HL-60 (cell line): ENCODE data around the gene IMPG2.

ENCODE experiments used
- DNase-seq, 2 experiments: peaks; one replicate each; pipeline ENCODE4 v3.0.0-alpha.2; 2010 to 2020; ENCODE audit warnings: low read depth in 1 of 2, low spot score in 1 of 2
- H3K27ac ChIP-seq: fragments of 250-450 bp; sonication (Bioruptor Pico); replicated peaks from 2 replicates; pipeline ENCODE4 v1.5.1; 2020; ENCODE audit warnings: mild to moderate bottlenecking, moderate library complexity
- H3K27me3 ChIP-seq: fragments of 250-450 bp; sonication (Bioruptor Pico); 2 replicates; pipeline ENCODE4 v1.5.1; 2021; ENCODE audit warnings: mild to moderate bottlenecking, moderate library complexity; ENCODE audit not compliant: insufficient read depth, poor library complexity, severe bottlenecking
- H3K4me3 ChIP-seq: replicated peaks from 2 replicates; pipeline ENCODE4 v1.5.1; 2011; ENCODE audit warnings: mild to moderate bottlenecking, control low read depth, low read length; ENCODE audit not compliant: insufficient read depth
- GABPA ChIP-seq: IDR thresholded peaks from 2 replicates; pipeline ENCODE4 v1.6.1; 2012; ENCODE audit warnings: low read depth
- POLR2AphosphoS5 ChIP-seq: IDR thresholded peaks from 2 replicates; pipeline ENCODE4 v1.6.1; 2012; ENCODE audit warnings: low read depth
- REST ChIP-seq: IDR thresholded peaks from 2 replicates; pipeline ENCODE4 v1.6.1; 2012; ENCODE audit warnings: low read depth; ENCODE audit not compliant: insufficient replicate concordance
- SPI1 ChIP-seq: IDR thresholded peaks from 2 replicates; pipeline ENCODE4 v1.6.1; 2012; ENCODE audit warnings: low read depth, mild to moderate bottlenecking, borderline replicate concordance
- TF ChIP-seq, protein P1 (sequence below): IDR thresholded peaks from one replicate; pipeline ENCODE4 v1.5.1; 2011; ENCODE audit warnings: low read length, control low read depth, inconsistent platforms; ENCODE audit not compliant: insufficient read depth

Gene IMPG2

DNA sequence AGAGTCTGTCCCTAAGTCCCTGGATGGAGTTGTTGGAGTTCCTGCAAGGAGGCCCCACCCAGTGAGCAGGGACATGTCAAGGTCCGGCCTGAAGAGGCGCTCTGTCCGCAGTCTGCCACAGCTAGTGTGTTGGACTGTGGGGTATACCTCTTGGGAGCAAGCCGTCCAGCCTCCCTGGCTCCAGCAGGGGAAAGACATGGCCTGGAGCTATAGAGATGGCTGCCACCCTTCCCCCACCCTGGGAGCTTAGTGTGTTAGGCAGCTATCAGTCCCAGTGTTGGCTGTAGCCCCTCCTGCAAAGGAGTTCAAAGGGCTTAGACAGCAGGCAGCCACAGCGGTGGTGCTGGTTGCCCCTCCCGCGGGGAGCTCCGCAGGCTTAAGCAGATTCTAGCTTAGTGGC is 20.3 kb downstream of the IMPG2 start:
- no peaks in the 10 kb centered on the region for H3K27me3 ChIP-seq
- no peak overlapping the region for H3K27ac ChIP-seq
- no peak overlapping the region for H3K4me3 ChIP-seq
- no peak for DNase-seq
- TF ChIP-seq GABPA, result no peak
- TF ChIP-seq, protein P1, sequence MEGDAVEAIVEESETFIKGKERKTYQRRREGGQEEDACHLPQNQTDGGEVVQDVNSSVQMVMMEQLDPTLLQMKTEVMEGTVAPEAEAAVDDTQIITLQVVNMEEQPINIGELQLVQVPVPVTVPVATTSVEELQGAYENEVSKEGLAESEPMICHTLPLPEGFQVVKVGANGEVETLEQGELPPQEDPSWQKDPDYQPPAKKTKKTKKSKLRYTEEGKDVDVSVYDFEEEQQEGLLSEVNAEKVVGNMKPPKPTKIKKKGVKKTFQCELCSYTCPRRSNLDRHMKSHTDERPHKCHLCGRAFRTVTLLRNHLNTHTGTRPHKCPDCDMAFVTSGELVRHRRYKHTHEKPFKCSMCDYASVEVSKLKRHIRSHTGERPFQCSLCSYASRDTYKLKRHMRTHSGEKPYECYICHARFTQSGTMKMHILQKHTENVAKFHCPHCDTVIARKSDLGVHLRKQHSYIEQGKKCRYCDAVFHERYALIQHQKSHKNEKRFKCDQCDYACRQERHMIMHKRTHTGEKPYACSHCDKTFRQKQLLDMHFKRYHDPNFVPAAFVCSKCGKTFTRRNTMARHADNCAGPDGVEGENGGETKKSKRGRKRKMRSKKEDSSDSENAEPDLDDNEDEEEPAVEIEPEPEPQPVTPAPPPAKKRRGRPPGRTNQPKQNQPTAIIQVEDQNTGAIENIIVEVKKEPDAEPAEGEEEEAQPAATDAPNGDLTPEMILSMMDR, result no peak

DNA sequence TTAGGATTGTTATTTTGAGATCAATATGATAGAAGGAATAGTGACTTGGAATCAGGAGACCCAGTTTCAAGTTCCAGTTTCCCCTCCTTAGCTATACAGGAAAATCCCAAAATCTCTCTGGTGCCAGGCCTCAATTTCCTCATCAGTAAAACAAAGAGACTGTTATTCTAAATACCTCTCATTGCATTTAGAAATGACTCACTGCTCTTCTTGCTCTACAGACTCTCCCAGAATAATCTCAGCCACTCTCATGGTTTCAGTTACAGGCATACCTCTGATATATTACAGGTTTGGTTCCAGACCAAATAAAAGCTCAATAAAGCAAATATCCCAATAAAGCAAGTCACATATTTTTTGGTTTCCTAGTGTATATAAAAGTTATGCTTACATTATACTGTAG is 28.3 kb downstream of the IMPG2 start:
- no peak for DNase-seq
- no peaks in the 10 kb centered on the region for H3K27me3 ChIP-seq
- TF ChIP-seq SPI1, result no peak
- H3K4me3 ChIP-seq, result no peak overlapping the region
- H3K27ac ChIP-seq, result no peak overlapping the region

DNA sequence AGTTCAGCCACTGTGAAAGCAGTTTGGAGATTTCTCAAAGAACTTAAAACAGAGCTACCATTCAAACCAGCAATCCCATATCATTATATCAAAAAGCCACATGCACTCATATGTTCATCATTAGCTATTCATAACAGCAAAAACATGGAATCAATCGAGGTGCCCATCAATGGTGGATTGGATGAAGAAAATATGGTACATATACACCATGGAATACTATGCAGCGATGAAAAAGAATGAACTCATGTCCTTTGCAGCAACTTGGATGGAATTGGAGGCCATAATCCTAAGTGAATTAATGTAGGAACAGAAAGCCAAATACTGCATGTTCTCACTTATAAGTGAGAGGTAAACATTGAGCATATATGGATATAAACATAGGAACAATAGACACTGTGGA is 32.1 kb downstream of the IMPG2 start:
- TF ChIP-seq SPI1, result no peak
- TF ChIP-seq, protein P1, result no peak
- TF ChIP-seq REST, result no peak
- no peak for TF ChIP-seq GABPA
- TF ChIP-seq POLR2AphosphoS5, result no peak
- DNase-seq, result no peak
- H3K27ac ChIP-seq, result no peak overlapping the region
- H3K4me3 ChIP-seq, result no peak overlapping the region
- H3K27me3 ChIP-seq, result no peaks in the 10 kb centered on the region

DNA sequence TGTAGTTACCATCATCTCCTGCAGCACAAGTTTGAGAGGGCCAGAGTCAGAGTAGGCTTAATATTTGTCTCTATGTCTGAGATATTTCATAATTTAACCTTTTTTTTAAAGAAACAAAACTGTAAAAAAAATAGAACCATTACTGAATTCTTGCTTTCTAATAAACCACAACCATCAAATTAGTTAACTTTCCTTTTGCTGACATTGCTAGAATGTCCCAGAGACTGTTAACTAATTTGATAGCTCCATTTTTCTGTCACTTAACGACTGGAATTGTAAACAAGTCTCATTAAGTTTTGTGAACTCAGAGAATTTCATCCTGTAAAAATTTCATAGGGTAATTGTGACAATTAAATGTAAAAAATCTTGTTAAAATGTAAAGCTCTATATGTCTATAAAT is 35.6 kb downstream of the IMPG2 start:
- DNase-seq, result no peak
- TF ChIP-seq, protein P1, result no peak
- no peak for TF ChIP-seq SPI1
- TF ChIP-seq REST, result no peak
- TF ChIP-seq GABPA, result no peak
- no peak for TF ChIP-seq POLR2AphosphoS5
- no peak overlapping the region for H3K27ac ChIP-seq
- no peak overlapping the region for H3K4me3 ChIP-seq
- H3K27me3 ChIP-seq, result no peaks in the 10 kb centered on the region
